ENCODE measurements around the gene SLC38A10. TPM values are rescaled to one million over a fixed set of nuclear protein-coding genes. Genes with fewer than 3 reads are reported as not detected.

The SLC38A10 gene
- total RNA-seq, 1 experiment from 2014 or later: 43.8 TPM

- no peak overlapping the region for H3K4me2 ChIP-seq (ENCODE audit: insufficient read depth, insufficient read length, low read length)
- Mint-ChIP-seq H3K9me3 (no peaks in the 10 kb centered on the region), H3K4me3 (no peak overlapping the region), H3K27ac (peak overlapping the region in 1 of 3 experiments; percentile 67; a peak in 1 of 7 replicates), H3K36me3 (ENCODE audit: insufficient read depth in 1 of 3, low read depth in 3 of 3) (peaks cover 4 to 22% (median 18%) of the 10 kb centered on the region in 3 experiments), H3K4me1 (peaks cover 15% of the 10 kb centered on the region in 2 experiments), H3K27me3 (ENCODE audit: low read depth) (peaks cover 7% of the 10 kb centered on the region)
- no peak overlapping the region for H2AFZ ChIP-seq (ENCODE audit: low read length)
- no peak overlapping the region for H2BK12ac ChIP-seq (ENCODE audit: insufficient read length, low read depth, low read length)
- no peaks in the 10 kb centered on the region; the same call in 1 of the 2 replicates for H3K4me1 ChIP-seq (ENCODE audit: insufficient read depth, low read length)
- H4K20me1 ChIP-seq (ENCODE audit: control insufficient read depth, insufficient read depth, insufficient read length): no peaks in the 10 kb centered on the region
- no peak overlapping the region for H3K9ac ChIP-seq (ENCODE audit: extremely low read depth, insufficient read length, low read length)
- TF ChIP-seq CTCF (conservative IDR thresholded peaks at IDR 0.05): no peak
- no peak overlapping the region for H3T11ph ChIP-seq (ENCODE audit: low read length)
- no peak overlapping the region for H4K8ac ChIP-seq (replicated peaks; ENCODE audit: insufficient read length, low read depth, low read length)
- H3K9me3 ChIP-seq (ENCODE audit: control insufficient read depth, low read depth, low read length): no peaks in the 10 kb centered on the region
- H4K91ac ChIP-seq (ENCODE audit: insufficient read length, low read depth, low read length): no peak overlapping the region
- no peak for DNase-seq
- no peak overlapping the region for H3K23ac ChIP-seq (ENCODE audit: insufficient read length, low read depth, low read length)
- no peak overlapping the region for H3K27ac ChIP-seq (ENCODE audit: insufficient read length, low read depth, low read length)
- H2BK20ac ChIP-seq (ENCODE audit: low read depth, low read length, poor library complexity, severe bottlenecking): no peak overlapping the region
- no peak overlapping the region for H2BK120ac ChIP-seq (ENCODE audit: low read depth, low read length, poor library complexity, severe bottlenecking)
- H4K5ac ChIP-seq (ENCODE audit: insufficient read length, low read depth, low read length): no peak overlapping the region
- H3K79me2 ChIP-seq (ENCODE audit: insufficient read depth, low read length): no peaks in the 10 kb centered on the region
- no peak overlapping the region for H3K4ac ChIP-seq (ENCODE audit: low read depth, low read length)
- H2BK15ac ChIP-seq (ENCODE audit: low read depth, low read length): no peak overlapping the region
- H2AK5ac ChIP-seq (ENCODE audit: insufficient read length, low read length): no peak overlapping the region
- no peak overlapping the region for H3K14ac ChIP-seq (ENCODE audit: insufficient read depth, low read length)
- H2BK5ac ChIP-seq (ENCODE audit: insufficient read length, low read length): no peak overlapping the region
- no peaks in the 10 kb centered on the region for H3K27me3 ChIP-seq (ENCODE audit: insufficient read depth, low read length)
- peaks cover 6% of the 10 kb centered on the region for H3K79me1 ChIP-seq (ENCODE audit: insufficient read depth, low read depth, low read length, poor library complexity, severe bottlenecking)
- no peak overlapping the region for H3K56ac ChIP-seq (ENCODE audit: insufficient read length, low read depth, low read length)
- no CpG with 5 or more reads among the region's 11 CpGs for WGBS (ENCODE audit: extremely low coverage, insufficient read length, low lambda C conversion rate)
- H3K23me2 ChIP-seq (ENCODE audit: insufficient read length, low read depth, low read length, poor library complexity, severe bottlenecking): peaks cover 14% of the 10 kb centered on the region
- H3K18ac ChIP-seq (ENCODE audit: insufficient read length, low read depth, low read length): no peak overlapping the region
Measured at GRCh38 chr17:81218991-81219390, 76.1 kb downstream of the SLC38A10 start.

All from H9 (cell line).